ENCODE results near the gene ANK2. TPM values are rescaled to one million over a fixed set of nuclear protein-coding genes. Genes with fewer than 3 reads are reported as not detected.

Gene ANK2
- total RNA-seq, 2 donors from 2014 or later: 9.9 to 11.5 TPM

DNA sequence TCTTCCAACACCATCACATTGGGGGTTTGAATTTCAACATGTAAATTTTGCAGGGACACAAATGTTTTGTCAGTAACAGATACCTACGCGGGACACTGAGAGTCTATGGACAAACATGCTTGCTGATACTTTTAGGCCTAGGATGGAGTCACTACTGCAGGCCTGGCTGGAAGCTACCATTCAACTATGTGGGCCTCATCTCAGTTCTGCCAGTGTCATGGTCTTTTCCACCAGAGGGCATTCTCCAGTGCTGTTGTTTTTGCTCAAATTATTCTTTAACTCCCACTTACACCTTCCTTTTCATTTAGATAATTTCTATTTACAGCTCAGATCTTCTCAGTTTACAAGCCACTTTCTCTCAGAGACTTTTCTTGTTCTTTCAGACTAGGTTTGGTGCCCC, 7.0 kb upstream of the ANK2 start:
- 25 to 26% methylated on average over 2 of the region's 2 CpGs for WGBS, 2 donors
- no peak overlapping the region for H3K4me3 ChIP-seq
- no peaks in the 10 kb centered on the region for H3K9me3 ChIP-seq
- TF ChIP-seq, protein P1, sequence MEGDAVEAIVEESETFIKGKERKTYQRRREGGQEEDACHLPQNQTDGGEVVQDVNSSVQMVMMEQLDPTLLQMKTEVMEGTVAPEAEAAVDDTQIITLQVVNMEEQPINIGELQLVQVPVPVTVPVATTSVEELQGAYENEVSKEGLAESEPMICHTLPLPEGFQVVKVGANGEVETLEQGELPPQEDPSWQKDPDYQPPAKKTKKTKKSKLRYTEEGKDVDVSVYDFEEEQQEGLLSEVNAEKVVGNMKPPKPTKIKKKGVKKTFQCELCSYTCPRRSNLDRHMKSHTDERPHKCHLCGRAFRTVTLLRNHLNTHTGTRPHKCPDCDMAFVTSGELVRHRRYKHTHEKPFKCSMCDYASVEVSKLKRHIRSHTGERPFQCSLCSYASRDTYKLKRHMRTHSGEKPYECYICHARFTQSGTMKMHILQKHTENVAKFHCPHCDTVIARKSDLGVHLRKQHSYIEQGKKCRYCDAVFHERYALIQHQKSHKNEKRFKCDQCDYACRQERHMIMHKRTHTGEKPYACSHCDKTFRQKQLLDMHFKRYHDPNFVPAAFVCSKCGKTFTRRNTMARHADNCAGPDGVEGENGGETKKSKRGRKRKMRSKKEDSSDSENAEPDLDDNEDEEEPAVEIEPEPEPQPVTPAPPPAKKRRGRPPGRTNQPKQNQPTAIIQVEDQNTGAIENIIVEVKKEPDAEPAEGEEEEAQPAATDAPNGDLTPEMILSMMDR (IDR thresholded peaks at IDR 0.05): no peak
- TF ChIP-seq POLR2A (IDR thresholded peaks at IDR 0.05): no peak
- no peaks in the 10 kb centered on the region for H3K27me3 ChIP-seq
- intact Hi-C loops (cut with DNase I): no loop called here
- H3K36me3 ChIP-seq (replicated peaks in 1 of 2; ENCODE audit: insufficient read depth in 1 of 2, low read depth in 2 of 2): no peaks in the 10 kb centered on the region
- no peak overlapping the region for H3K27ac ChIP-seq
- no peaks in the 10 kb centered on the region for H3K4me1 ChIP-seq
- ATAC-seq (no peak), DNase-seq (no peak)

GRCh38 chr4:113043591-113043990, 5.9 kb upstream of the ANK2 start:
- H3K36me3 ChIP-seq (replicated peaks in 1 of 2; ENCODE audit: insufficient read depth in 1 of 2, low read depth in 2 of 2): no peaks in the 10 kb centered on the region
- TF ChIP-seq, protein P1 (IDR thresholded peaks at IDR 0.05): no peak
- no peaks in the 10 kb centered on the region for H3K4me1 ChIP-seq
- H3K9me3 ChIP-seq: no peaks in the 10 kb centered on the region
- intact Hi-C loops (cut with DNase I): no loop called here
- ATAC-seq (no peak), DNase-seq (no peak)
- H3K27ac ChIP-seq: no peak overlapping the region
- H3K4me3 ChIP-seq: no peak overlapping the region
- H3K27me3 ChIP-seq: no peaks in the 10 kb centered on the region

DNA sequence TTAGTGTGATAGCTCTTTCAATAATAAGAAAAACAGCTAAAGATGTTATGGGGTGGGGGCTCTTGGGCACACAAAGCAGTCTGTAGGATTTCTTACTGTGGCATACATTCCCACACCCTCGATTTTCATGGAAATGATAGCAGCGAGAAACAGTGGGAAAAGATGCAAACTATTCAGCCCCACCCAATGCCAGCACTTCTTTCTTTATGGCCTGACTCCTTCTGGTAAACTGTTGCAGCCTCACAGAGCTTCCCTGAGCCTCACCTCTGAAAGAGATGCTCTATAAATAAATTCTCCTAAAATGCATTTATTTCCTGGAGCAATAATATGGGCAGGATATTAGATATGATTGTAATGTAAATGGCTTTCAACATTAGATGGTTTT, 910 bp downstream of the ANK2 start:
- Histone ChIP-seq H3K9me3 (no peaks in the 10 kb centered on the region), H3K36me3 (replicated peaks in 1 of 2; ENCODE audit: insufficient read depth in 1 of 2, low read depth in 2 of 2) (no peaks in the 10 kb centered on the region), H3K27me3 (no peaks in the 10 kb centered on the region), H3K4me1 (no peaks in the 10 kb centered on the region), H3K4me3 (no peak overlapping the region), H3K27ac (no peak overlapping the region)
- no peak for DNase-seq
- no peak for ATAC-seq
- TF ChIP-seq POLR2A (IDR thresholded peaks at IDR 0.05): no peak
- TF ChIP-seq, protein P1 (IDR thresholded peaks at IDR 0.05): no peak
- intact Hi-C loops (cut with DNase I): no loop called here
- 19 to 26% methylated on average over 2 of the region's 2 CpGs for WGBS, 2 donors

- no peaks in the 10 kb centered on the region for H3K27me3 ChIP-seq
Measured at GRCh38 chr4:113050837-113051236, 1.4 kb downstream of the ANK2 start.

GRCh38 chr4:113051361-113051760, 1.9 kb downstream of the ANK2 start:
- H3K36me3 ChIP-seq (replicated peaks in 1 of 2; ENCODE audit: insufficient read depth in 1 of 2, low read depth in 2 of 2): no peaks in the 10 kb centered on the region
- H3K4me3 ChIP-seq: no peak overlapping the region
- no peaks in the 10 kb centered on the region for H3K27me3 ChIP-seq
- no peaks in the 10 kb centered on the region for H3K9me3 ChIP-seq
- ATAC-seq (no peak), DNase-seq (no peak)
- 49 to 70% methylated on average over 2 of the region's 2 CpGs for WGBS, 2 donors
- H3K27ac ChIP-seq: no peak overlapping the region
- no peak for TF ChIP-seq POLR2A (IDR thresholded peaks at IDR 0.05)
- TF ChIP-seq, protein P1 (IDR thresholded peaks at IDR 0.05): no peak
- intact Hi-C loops (cut with DNase I): no loop called here
- H3K4me1 ChIP-seq: no peaks in the 10 kb centered on the region

More at GRCh38 chr4:113050837-113051236, 1.4 kb downstream of the ANK2 start:
- DNase-seq (no peak), ATAC-seq (no peak)
- TF ChIP-seq POLR2A (IDR thresholded peaks at IDR 0.05): no peak
- TF ChIP-seq, protein P1 (IDR thresholded peaks at IDR 0.05): no peak
- 72 to 80% methylated on average over 3 of the region's 3 CpGs for WGBS, 2 donors
- intact Hi-C loops (cut with DNase I): no loop called here
- Histone ChIP-seq H3K36me3 (replicated peaks in 1 of 2; ENCODE audit: insufficient read depth in 1 of 2, low read depth in 2 of 2) (no peaks in the 10 kb centered on the region), H3K9me3 (no peaks in the 10 kb centered on the region), H3K27ac (no peak overlapping the region), H3K4me3 (no peak overlapping the region), H3K4me1 (no peaks in the 10 kb centered on the region)
